Loucy (cell line): Measurements from ENCODE around the gene GTF3C1.

ENCODE experiments used
- EZH2phosphoT487 ChIP-seq: fragments of 200-600 bp; IDR thresholded peaks from 2 replicates; pipeline ENCODE4 v1.6.1; 2018; ENCODE audit warnings: antibody characterized with exemption, mild to moderate bottlenecking, moderate library complexity, borderline replicate concordance
- TF ChIP-seq, protein P1 (sequence below): fragments of 200-600 bp; sonication (generic); conservative IDR thresholded peaks from 2 replicates; pipeline ENCODE4 v1.5.1; 2014; ENCODE audit warnings: mild to moderate bottlenecking, antibody characterized with exemption, low read length

DNA sequence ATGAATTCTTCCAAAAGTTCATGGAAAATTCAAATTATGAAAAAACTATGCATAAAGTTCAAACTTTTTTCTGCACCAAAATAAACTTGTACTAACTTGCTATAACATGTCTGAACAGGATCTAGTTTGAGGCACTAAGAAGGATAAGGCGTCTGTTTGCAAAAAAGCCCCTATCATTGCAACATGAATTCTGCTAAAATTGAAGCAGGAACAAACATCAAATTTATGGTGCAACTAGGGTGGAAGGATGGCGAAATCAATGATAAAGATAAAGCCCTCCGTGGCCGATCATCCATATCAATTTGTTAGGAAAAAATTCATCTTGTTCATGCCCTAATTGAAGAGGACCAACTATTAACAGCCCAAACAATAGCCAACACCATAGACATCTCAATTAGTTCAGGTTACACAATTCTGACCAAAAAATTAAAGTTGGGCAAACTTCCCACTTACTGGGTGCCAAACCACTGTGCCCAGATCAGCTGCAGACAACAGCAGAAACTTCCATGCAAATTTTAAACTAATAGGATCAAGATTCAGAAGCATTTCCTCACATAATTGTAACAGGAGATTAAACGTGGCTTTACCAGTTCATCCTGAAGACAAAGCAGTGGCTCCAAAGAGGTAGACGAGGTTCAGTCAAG is 134.8 kb downstream of the GTF3C1 start:
- TF ChIP-seq, protein P1, sequence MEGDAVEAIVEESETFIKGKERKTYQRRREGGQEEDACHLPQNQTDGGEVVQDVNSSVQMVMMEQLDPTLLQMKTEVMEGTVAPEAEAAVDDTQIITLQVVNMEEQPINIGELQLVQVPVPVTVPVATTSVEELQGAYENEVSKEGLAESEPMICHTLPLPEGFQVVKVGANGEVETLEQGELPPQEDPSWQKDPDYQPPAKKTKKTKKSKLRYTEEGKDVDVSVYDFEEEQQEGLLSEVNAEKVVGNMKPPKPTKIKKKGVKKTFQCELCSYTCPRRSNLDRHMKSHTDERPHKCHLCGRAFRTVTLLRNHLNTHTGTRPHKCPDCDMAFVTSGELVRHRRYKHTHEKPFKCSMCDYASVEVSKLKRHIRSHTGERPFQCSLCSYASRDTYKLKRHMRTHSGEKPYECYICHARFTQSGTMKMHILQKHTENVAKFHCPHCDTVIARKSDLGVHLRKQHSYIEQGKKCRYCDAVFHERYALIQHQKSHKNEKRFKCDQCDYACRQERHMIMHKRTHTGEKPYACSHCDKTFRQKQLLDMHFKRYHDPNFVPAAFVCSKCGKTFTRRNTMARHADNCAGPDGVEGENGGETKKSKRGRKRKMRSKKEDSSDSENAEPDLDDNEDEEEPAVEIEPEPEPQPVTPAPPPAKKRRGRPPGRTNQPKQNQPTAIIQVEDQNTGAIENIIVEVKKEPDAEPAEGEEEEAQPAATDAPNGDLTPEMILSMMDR = no peak
- no peak for TF ChIP-seq EZH2phosphoT487
